GM19351 (cell line): ENCODE data around the gene NRXN2.

ENCODE experiments used
- ATAC-seq: cut with Tn5 transposase; IDR thresholded peaks from one replicate; pipeline ENCODE4 v1.9.1; 2021; ENCODE audit warnings: mild to moderate bottlenecking, moderate library complexity; ENCODE audit not compliant: unreplicated experiment

The NRXN2 gene

GRCh38 chr11:64654439-64654838, 68.6 kb downstream of the NRXN2 start:
- ATAC-seq = no peak

GRCh38 chr11:64653388-64653973, 69.5 kb downstream of the NRXN2 start:
- ATAC-seq = no peak

GRCh38 chr11:64652586-64653387, 70.2 kb downstream of the NRXN2 start:
- no peak for ATAC-seq

- no peak for ATAC-seq
These were observed 72.0 kb downstream of the NRXN2 start for GRCh38 chr11:64650923-64651523.

- no peak for ATAC-seq
These were observed 73.7 kb downstream of the NRXN2 start for GRCh38 chr11:64649291-64649697.

- ATAC-seq = no peak
These were observed 74.4 kb downstream of the NRXN2 start for GRCh38 chr11:64648551-64648950.

- no peak for ATAC-seq
These were observed 75.8 kb downstream of the NRXN2 start for GRCh38 chr11:64647019-64647779.

GRCh38 chr11:64644647-64645275, 78.2 kb downstream of the NRXN2 start:
- no peak for ATAC-seq

GRCh38 chr11:64643920-64644646, 78.9 kb downstream of the NRXN2 start:
- ATAC-seq = no peak

GRCh38 chr11:64643256-64643881, 79.6 kb downstream of the NRXN2 start:
- ATAC-seq = no peak

GRCh38 chr11:64642871-64643255, 80.1 kb downstream of the NRXN2 start:
- no peak for ATAC-seq

- no peak for ATAC-seq
These were observed 80.6 kb downstream of the NRXN2 start for GRCh38 chr11:64642418-64642735.

GRCh38 chr11:64641596-64642417, 81.2 kb downstream of the NRXN2 start:
- no peak for ATAC-seq

GRCh38 chr11:64639885-64640284, 83.1 kb downstream of the NRXN2 start:
- ATAC-seq = no peak

- ATAC-seq = no peak
These were observed 84.2 kb downstream of the NRXN2 start for GRCh38 chr11:64638829-64639228.

GRCh38 chr11:64638018-64638665, 84.9 kb downstream of the NRXN2 start:
- ATAC-seq = no peak

- no peak for ATAC-seq
These were observed 85.5 kb downstream of the NRXN2 start for GRCh38 chr11:64637334-64638017.

GRCh38 chr11:64633555-64634159, 89.3 kb downstream of the NRXN2 start:
- ATAC-seq = no peak
